Liver (tissue), 9 donors: ENCODE results near the gene CWC27. TPM values are rescaled to one million over a fixed set of nuclear protein-coding genes. Genes with fewer than 3 reads are reported as not detected.

Source experiments
- DNase-seq: peaks from one replicate; pipeline ENCODE4 v3.0.0-alpha.2; 2017; ENCODE audit warnings: low spot score
- H3K27ac ChIP-seq, 2 donors: one replicate each; pipeline ENCODE4 v1.7.0; 2013; ENCODE audit warnings: inconsistent platforms in 2 of 2, low read length in 2 of 2, control low read depth in 1 of 2, low read depth in 1 of 2, mild to moderate bottlenecking in 1 of 2
- H3K27me3 ChIP-seq, 4 donors: one replicate each; pipeline versions ENCODE4 v1.6.1 to v1.7.0; 2013; ENCODE audit warnings: low read length in 3 of 4, inconsistent platforms in 1 of 4, mild to moderate bottlenecking in 1 of 4, moderate library complexity in 1 of 4; ENCODE audit not compliant: control insufficient read depth in 4 of 4, insufficient read depth in 4 of 4
- H3K36me3 ChIP-seq, 4 donors: one replicate each; pipeline versions ENCODE4 v1.6.1 to v1.7.0; 2013; ENCODE audit warnings: low read length in 3 of 4, mild to moderate bottlenecking in 3 of 4, low read depth in 1 of 4, moderate library complexity in 1 of 4; ENCODE audit not compliant: control insufficient read depth in 4 of 4, insufficient read depth in 3 of 4
- H3K4me1 ChIP-seq, 4 donors: one replicate each; pipeline versions ENCODE4 v1.6.1 to v1.7.0; 2013; ENCODE audit warnings: low read length in 3 of 4, mild to moderate bottlenecking in 3 of 4, moderate library complexity in 1 of 4; ENCODE audit not compliant: control insufficient read depth in 4 of 4, insufficient read depth in 4 of 4
- H3K4me3 ChIP-seq, 3 donors: one replicate each; pipeline versions ENCODE4 v1.6.1 to v1.7.0; 2013; ENCODE audit warnings: low read length in 3 of 3, control low read depth in 1 of 3, low read depth in 1 of 3, mild to moderate bottlenecking in 1 of 3
- H3K9ac ChIP-seq, 2 donors: one replicate each; pipeline ENCODE4 v1.7.0; 2013; ENCODE audit warnings: low read length in 2 of 2, mild to moderate bottlenecking in 2 of 2, moderate library complexity in 2 of 2, control low read depth in 1 of 2, low read depth in 1 of 2
- H3K9me3 ChIP-seq, 4 donors: one replicate each; pipeline versions ENCODE4 v1.6.1 to v1.7.0; 2013; ENCODE audit warnings: low read length in 3 of 4; ENCODE audit not compliant: control insufficient read depth in 4 of 4
- ATF3 ChIP-seq: IDR thresholded peaks from 2 replicates; pipeline ENCODE4 v1.6.1; 2016; ENCODE audit warnings: antibody characterized with exemption
- CTCF ChIP-seq: fragments of 150-350 bp; IDR thresholded peaks from 2 replicates; pipeline ENCODE4 v1.5.1; 2017; ENCODE audit warnings: improper control_type of control experiment, low read depth, low read length; ENCODE audit not compliant: missing input control
- EGR1 ChIP-seq, 2 donors: IDR thresholded peaks; 2 replicates each; pipeline ENCODE4 v1.6.1; 2016 to 2018; ENCODE audit warnings: antibody characterized with exemption in 2 of 2, low read depth in 2 of 2
- FOXA1 ChIP-seq: IDR thresholded peaks from 2 replicates; pipeline ENCODE4 v1.6.1; 2016; ENCODE audit warnings: antibody characterized with exemption
- FOXA2 ChIP-seq: IDR thresholded peaks from 2 replicates; pipeline ENCODE4 v1.6.1; 2016; ENCODE audit warnings: antibody characterized with exemption
- GABPA ChIP-seq, 2 donors: IDR thresholded peaks in 1 of 2; conservative IDR thresholded peaks in 1 of 2; 2 replicates each; pipeline ENCODE4 v1.6.1; 2016; ENCODE audit warnings: antibody characterized with exemption in 2 of 2, mild to moderate bottlenecking in 1 of 2, moderate library complexity in 1 of 2
- HNF4A ChIP-seq, 2 donors: conservative IDR thresholded peaks; 2 replicates each; pipeline ENCODE4 v1.6.1; 2016; ENCODE audit warnings: antibody characterized with exemption in 2 of 2, mild to moderate bottlenecking in 2 of 2
- HNF4G ChIP-seq: IDR thresholded peaks from 2 replicates; pipeline ENCODE4 v1.6.1; 2016; ENCODE audit warnings: antibody characterized with exemption
- JUND ChIP-seq, 2 donors: IDR thresholded peaks; 2 replicates each; pipeline ENCODE4 v1.6.1; 2016; ENCODE audit warnings: antibody characterized with exemption in 2 of 2
- MAX ChIP-seq: IDR thresholded peaks from 2 replicates; pipeline ENCODE4 v1.6.1; 2016; ENCODE audit warnings: antibody characterized with exemption
- RAD21 ChIP-seq, 2 donors: IDR thresholded peaks; 2 replicates each; pipeline ENCODE4 v1.6.1; 2016; ENCODE audit warnings: antibody characterized with exemption in 2 of 2, mild to moderate bottlenecking in 2 of 2
- REST ChIP-seq: IDR thresholded peaks from 2 replicates; pipeline ENCODE4 v1.6.1; 2016; ENCODE audit warnings: antibody characterized with exemption, mild to moderate bottlenecking
- RXRA ChIP-seq, 2 donors: IDR thresholded peaks; 2 replicates each; pipeline ENCODE4 v1.6.1; 2017 to 2018; ENCODE audit warnings: antibody characterized with exemption in 2 of 2, mild to moderate bottlenecking in 1 of 2
- SP1 ChIP-seq: IDR thresholded peaks from 2 replicates; pipeline ENCODE4 v1.6.1; 2018; ENCODE audit warnings: antibody characterized with exemption, mild to moderate bottlenecking
- TAF1 ChIP-seq: conservative IDR thresholded peaks from 2 replicates; pipeline ENCODE4 v1.6.1; 2016; ENCODE audit warnings: antibody characterized with exemption, mild to moderate bottlenecking
- YY1 ChIP-seq: IDR thresholded peaks from 2 replicates; pipeline ENCODE4 v1.6.1; 2016; ENCODE audit warnings: antibody characterized with exemption, mild to moderate bottlenecking
- WGBS: extraction: QIAGEN DNeasy Blood & Tissue Kit; methylation state at CpG from one replicate; pipeline ENCODE4 v1.1.7; 2013; 5-methylcytosine and 5-hydroxymethylcytosine counted together
- polyA plus RNA-seq, 2 donors: library from polyadenylated mRNA; stranded (reverse) in 1 of 2; unstranded in 1 of 2; fragments of 200-250 nt in 1 of 2; fragments of >200 nt in 1 of 2; fragmentation: Nextera tagmentation in 1 of 2; extraction: Ambion mirVana in 1 of 2; gene quantifications; one replicate each; pipeline versions ENCODE4 v1.2.1 to v1.2.3, GENCODE V29; 2013 to 2015
- total RNA-seq, 2 donors: library from RNA; depleted of rRNA; stranded (reverse); fragments of >200 nt; gene quantifications; one replicate each; pipeline ENCODE4 v1.2.3, GENCODE V29; 2014
- TF ChIP-seq, protein P1 (sequence below): IDR thresholded peaks from 2 replicates; pipeline ENCODE4 v1.6.1; 2016; ENCODE audit warnings: antibody characterized with exemption
- donor health status: healthy.
- donor health status: healthy.
- donor health status: healthy.
- donor health status: healthy.
- donor health status: healthy.

CWC27 gene
- total and polyA plus RNA-seq, 4 donors: 3.9 to 9.8 (median 6.0) TPM

GRCh38 chr5:64789457-64789856, 20.7 kb downstream of the CWC27 start:
- no peak for DNase-seq
- 93% methylated on average over 3 of the region's 3 CpGs for WGBS

GRCh38 chr5:64790210-64790609, 21.5 kb downstream of the CWC27 start:
- Histone ChIP-seq H3K36me3 (peaks cover 0 to 7% (median 4%) of the 10 kb centered on the region in 4 donors), H3K27ac (no peak overlapping the region), H3K4me1 (no peaks in the 10 kb centered on the region), H3K9me3 (no peaks in the 10 kb centered on the region), H3K4me3 (no peak overlapping the region), H3K9ac (no peak overlapping the region), H3K27me3 (no peaks in the 10 kb centered on the region)
- 92% methylated on average over 1 of the region's 1 CpG for WGBS
- DNase-seq: no peak
- TF ChIP-seq HNF4A (conservative IDR thresholded peaks at IDR 0.05) (no peak), RXRA (IDR thresholded peaks at IDR 0.05) (no peak), TAF1 (no peak), SP1 (no peak), CTCF (no peak), YY1 (no peak), GABPA (IDR thresholded peaks at IDR 0.05 in 1 of 2, conservative IDR thresholded peaks at IDR 0.05 in 1 of 2) (no peak), HNF4G (no peak)

More at GRCh38 chr5:64789457-64789856, 20.7 kb downstream of the CWC27 start:
- Histone ChIP-seq H3K36me3 (peaks cover 0 to 7% (median 4%) of the 10 kb centered on the region in 4 donors), H3K4me3 (no peak overlapping the region), H3K27ac (no peak overlapping the region), H3K27me3 (no peaks in the 10 kb centered on the region), H3K4me1 (no peaks in the 10 kb centered on the region), H3K9me3 (no peaks in the 10 kb centered on the region), H3K9ac (no peak overlapping the region)
- TF ChIP-seq YY1 (no peak), MAX (no peak), ATF3 (no peak), EGR1 (IDR thresholded peaks at IDR 0.05; ENCODE audit: low read depth in 2 of 2) (no peak)
- TF ChIP-seq, protein P1, sequence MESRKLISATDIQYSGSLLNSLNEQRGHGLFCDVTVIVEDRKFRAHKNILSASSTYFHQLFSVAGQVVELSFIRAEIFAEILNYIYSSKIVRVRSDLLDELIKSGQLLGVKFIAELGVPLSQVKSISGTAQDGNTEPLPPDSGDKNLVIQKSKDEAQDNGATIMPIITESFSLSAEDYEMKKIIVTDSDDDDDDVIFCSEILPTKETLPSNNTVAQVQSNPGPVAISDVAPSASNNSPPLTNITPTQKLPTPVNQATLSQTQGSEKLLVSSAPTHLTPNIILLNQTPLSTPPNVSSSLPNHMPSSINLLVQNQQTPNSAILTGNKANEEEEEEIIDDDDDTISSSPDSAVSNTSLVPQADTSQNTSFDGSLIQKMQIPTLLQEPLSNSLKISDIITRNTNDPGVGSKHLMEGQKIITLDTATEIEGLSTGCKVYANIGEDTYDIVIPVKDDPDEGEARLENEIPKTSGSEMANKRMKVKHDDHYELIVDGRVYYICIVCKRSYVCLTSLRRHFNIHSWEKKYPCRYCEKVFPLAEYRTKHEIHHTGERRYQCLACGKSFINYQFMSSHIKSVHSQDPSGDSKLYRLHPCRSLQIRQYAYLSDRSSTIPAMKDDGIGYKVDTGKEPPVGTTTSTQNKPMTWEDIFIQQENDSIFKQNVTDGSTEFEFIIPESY: no peak

GRCh38 chr5:64792469-64792868, 23.7 kb downstream of the CWC27 start:
- Histone ChIP-seq H3K27me3 (no peaks in the 10 kb centered on the region), H3K4me3 (no peak overlapping the region), H3K9ac (no peak overlapping the region), H3K36me3 (no peaks in the 10 kb centered on the region), H3K27ac (no peak overlapping the region), H3K9me3 (no peaks in the 10 kb centered on the region), H3K4me1 (no peaks in the 10 kb centered on the region)
- DNase-seq: no peak
- no peak for TF ChIP-seq REST
- TF ChIP-seq FOXA2: no peak
- TF ChIP-seq, protein P1: no peak
- no peak for TF ChIP-seq FOXA1
- TF ChIP-seq YY1: no peak
- TF ChIP-seq GABPA (IDR thresholded peaks at IDR 0.05 in 1 of 2, conservative IDR thresholded peaks at IDR 0.05 in 1 of 2): no peak
- TF ChIP-seq RAD21 (IDR thresholded peaks at IDR 0.05): no peak
- TF ChIP-seq MAX: no peak
- no peak for TF ChIP-seq JUND (IDR thresholded peaks at IDR 0.05)
